Neutrophil (primary cell): Measurements from ENCODE around the gene DCP1A.

Source experiments
- H3K27ac ChIP-seq: fragments of 200-600 bp; sonication (generic); 2 replicates; pipeline ENCODE4 v1.5.1; 2016; ENCODE audit warnings: mild to moderate bottlenecking, moderate library complexity
- H3K27me3 ChIP-seq: fragments of 200-600 bp; sonication (generic); 2 replicates; pipeline ENCODE4 v1.6.0; 2016; ENCODE audit warnings: mild to moderate bottlenecking
- H3K36me3 ChIP-seq: fragments of 200-600 bp; sonication (generic); 2 replicates; pipeline ENCODE4 v1.5.1; 2017
- H3K4me1 ChIP-seq, 2 experiments: fragments of 200-600 bp in 1 of 2; sonication (generic) in 1 of 2; 1 replicate in 1 of 2; 2 replicates in 1 of 2; pipeline versions ENCODE4 v1.5.1 to v1.6.1; 2013 to 2016; ENCODE audit warnings: low read depth in 1 of 2, low read length in 1 of 2, mild to moderate bottlenecking in 1 of 2, moderate library complexity in 1 of 2; ENCODE audit not compliant: control insufficient read depth in 1 of 2, insufficient read depth in 1 of 2
- H3K4me3 ChIP-seq, 2 experiments: fragments of 200-600 bp in 1 of 2; sonication (generic) in 1 of 2; 1 replicate in 1 of 2; 2 replicates in 1 of 2; pipeline ENCODE4 v1.5.1; 2013 to 2016; ENCODE audit warnings: low read depth in 1 of 2, low read length in 1 of 2, mild to moderate bottlenecking in 1 of 2, moderate library complexity in 1 of 2
- H3K9me3 ChIP-seq: fragments of 200-600 bp; sonication (generic); 2 replicates; pipeline ENCODE4 v1.5.1; 2016
- TF ChIP-seq, protein P1 (sequence below): fragments of 200-600 bp; sonication (generic); IDR thresholded peaks from 2 replicates; pipeline ENCODE4 v1.5.1; 2016; ENCODE audit warnings: antibody characterized with exemption

The DCP1A gene

DNA sequence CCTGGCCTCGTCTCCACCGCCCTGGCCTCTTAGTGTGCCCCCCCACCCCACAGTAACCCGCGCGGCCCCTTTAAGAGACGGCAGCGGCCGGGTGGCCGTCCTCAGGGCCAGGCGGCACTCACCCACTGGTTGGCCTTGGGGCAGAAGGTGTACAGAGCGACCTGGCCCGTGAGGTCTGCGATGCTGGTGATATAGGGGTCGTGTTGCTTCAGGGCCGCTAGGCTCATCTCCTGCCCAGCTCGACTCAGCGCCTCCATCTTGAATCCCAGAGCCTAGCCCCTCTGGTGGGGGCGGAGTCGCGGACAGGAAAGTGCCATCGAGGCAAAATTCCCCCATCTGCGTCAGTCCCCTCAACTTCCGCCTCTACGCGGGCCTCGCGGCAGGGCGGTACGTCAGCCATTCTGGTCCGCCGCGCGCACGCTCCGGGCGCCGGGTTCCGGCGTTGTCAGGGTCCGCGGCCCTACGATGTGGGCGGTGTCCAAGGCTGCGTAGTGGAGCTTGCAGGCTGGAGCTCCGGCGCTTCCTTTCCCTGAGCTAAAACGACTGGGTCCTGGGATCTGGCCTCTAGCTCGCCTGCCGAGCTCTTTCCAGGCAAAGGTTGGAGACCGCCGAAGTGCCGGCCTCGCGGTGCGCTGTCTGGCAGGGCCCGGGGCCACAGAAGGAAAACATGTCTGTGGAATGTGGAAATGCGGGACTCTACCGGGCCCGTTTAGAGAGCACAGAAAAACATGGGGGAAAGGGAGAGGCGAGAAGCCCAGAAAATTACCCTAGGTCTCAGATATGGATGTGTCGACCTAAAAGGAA lies at the start of gene DCP1A:
DCP1A (minus strand) TSS at position 283 of the 804 bp plus-strand sequence; CDS start at position 257, 26 bp downstream.
- Histone ChIP-seq H3K4me3 (peak within 1 kb of the TSS; percentile 87 to 90), H3K36me3 (peaks cover 10% of the 10 kb centered on the region), H3K4me1 (peaks cover 13 to 16% of the 10 kb centered on the region in 2 experiments), H3K27me3 (no peaks in the 10 kb centered on the region), H3K9me3 (no peaks in the 10 kb centered on the region), H3K27ac (peak within 1 kb of the TSS; percentile 88)
- TF ChIP-seq, protein P1, sequence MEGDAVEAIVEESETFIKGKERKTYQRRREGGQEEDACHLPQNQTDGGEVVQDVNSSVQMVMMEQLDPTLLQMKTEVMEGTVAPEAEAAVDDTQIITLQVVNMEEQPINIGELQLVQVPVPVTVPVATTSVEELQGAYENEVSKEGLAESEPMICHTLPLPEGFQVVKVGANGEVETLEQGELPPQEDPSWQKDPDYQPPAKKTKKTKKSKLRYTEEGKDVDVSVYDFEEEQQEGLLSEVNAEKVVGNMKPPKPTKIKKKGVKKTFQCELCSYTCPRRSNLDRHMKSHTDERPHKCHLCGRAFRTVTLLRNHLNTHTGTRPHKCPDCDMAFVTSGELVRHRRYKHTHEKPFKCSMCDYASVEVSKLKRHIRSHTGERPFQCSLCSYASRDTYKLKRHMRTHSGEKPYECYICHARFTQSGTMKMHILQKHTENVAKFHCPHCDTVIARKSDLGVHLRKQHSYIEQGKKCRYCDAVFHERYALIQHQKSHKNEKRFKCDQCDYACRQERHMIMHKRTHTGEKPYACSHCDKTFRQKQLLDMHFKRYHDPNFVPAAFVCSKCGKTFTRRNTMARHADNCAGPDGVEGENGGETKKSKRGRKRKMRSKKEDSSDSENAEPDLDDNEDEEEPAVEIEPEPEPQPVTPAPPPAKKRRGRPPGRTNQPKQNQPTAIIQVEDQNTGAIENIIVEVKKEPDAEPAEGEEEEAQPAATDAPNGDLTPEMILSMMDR = peak; percentile 9

DNA sequence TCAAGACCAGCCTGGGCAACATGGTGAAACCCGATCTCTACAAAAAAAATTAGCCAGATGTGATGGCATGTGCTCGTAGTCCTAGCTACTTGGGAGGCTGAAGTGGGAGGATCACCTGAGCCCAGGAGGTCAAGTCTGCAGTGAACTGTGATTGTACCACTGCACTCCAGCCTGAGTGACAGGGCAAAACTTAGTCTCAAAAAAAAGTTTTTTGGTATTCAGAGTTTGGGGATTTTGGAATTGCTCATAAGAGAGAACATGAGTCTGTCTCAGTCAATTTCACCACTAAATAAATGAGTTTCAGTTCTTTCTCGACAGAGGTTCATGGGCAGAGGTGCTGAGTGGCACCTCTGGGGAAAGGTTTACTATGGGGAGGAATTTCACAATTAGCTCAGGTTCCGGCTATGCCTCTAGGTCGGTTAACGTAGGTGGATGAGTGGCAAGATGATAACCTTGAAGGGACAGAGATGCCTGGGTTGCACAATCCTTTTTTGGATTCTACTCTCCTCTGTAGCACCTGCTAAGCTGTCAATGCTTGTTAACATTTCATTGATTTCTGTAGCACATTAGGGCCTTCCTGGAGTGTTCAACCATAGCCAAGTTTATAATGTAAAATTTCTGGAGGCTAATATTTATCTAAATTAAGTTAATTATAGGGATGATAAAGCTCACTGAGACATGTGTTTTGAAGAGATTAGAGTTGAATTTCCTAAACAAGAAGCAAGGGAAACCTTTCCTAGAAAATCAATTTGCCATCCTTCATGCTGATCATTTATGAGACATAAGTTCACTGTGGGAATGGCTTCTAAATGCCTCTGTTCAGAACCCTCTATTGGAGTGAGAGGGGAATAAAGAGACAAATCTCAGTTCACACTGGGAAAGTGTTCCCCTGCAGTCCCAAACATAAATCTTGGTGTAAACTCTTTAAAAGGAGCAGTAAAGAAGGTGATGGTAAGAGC lies 37.4 kb upstream of the DCP1A start:
- Histone ChIP-seq H3K27me3 (peaks cover 43% of the 10 kb centered on the region), H3K4me1 (no peaks in the 10 kb centered on the region), H3K27ac (no peak overlapping the region), H3K4me3 (no peak overlapping the region), H3K36me3 (no peaks in the 10 kb centered on the region), H3K9me3 (no peaks in the 10 kb centered on the region)
- TF ChIP-seq, protein P1 = no peak

DNA sequence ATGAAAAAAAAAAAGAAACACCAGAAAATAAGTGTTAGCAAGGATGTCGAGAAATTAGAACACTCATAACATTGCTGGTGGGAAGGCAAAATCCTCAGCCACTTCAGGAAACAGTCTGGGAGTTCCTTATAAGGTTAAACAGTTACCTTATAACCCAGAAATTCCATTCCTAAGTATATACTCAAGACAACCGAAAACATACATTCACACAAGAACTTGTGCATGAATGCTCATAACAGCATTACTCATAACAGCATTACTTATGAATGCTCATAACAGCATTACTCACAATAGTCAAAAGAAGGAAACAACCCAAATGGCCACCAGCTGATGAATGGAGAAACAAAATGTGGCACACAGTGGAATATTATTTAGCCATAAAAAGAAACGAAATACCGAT lies 34.8 kb upstream of the DCP1A start:
- TF ChIP-seq, protein P1 = no peak

DNA sequence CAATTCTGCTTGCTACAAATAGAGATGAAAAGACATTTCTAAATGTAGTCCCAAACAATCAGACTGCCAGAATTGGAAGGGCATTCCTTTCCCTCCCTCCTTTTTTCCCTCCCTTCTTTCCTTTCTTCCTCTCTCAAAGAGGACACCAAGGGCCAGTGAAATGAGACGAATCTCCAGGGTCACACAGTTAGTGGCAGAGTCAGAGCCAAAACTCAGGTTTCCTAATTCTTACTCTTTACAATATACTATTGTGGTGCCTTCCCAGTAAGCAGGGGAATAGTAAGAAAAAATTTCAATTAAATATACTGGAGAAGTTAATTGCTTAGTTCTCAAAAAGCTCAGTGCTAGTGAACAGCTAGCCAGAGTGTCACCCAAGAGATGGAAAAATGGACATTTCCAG lies 33.0 kb upstream of the DCP1A start:
- TF ChIP-seq, protein P1 = no peak

More for the DNA sequence above, 34.8 kb upstream of the DCP1A start:
- no peaks in the 10 kb centered on the region for H3K36me3 ChIP-seq
- H3K4me1 ChIP-seq = no peaks in the 10 kb centered on the region
- no peak overlapping the region for H3K27ac ChIP-seq
- H3K9me3 ChIP-seq = no peaks in the 10 kb centered on the region
- no peak overlapping the region for H3K4me3 ChIP-seq
- H3K27me3 ChIP-seq = peaks cover 44% of the 10 kb centered on the region

DNA sequence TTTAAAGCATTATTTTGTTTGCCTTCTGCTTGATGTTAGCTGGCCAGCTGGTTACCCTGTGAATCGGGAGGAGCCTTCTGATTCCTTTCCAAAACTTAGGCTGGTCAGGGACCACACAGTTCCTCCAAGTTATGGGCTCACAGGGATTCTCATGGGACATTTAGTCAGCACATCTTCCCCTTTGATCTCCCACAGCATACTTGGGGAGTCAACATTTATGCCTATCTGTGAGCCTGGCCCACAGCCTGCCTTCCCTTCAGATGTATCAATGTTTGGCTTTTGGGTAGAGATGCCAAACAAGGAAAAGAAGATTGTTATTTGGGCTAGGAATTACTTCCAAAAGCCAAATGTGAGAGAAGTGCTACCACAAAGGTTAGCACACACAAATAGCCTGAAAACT lies 32.6 kb upstream of the DCP1A start:
- TF ChIP-seq, protein P1 = no peak
- Histone ChIP-seq H3K27me3 (peaks cover 32% of the 10 kb centered on the region), H3K36me3 (no peaks in the 10 kb centered on the region), H3K4me1 (no peaks in the 10 kb centered on the region), H3K9me3 (no peaks in the 10 kb centered on the region), H3K27ac (no peak overlapping the region), H3K4me3 (no peak overlapping the region)

More for the DNA sequence above, 33.0 kb upstream of the DCP1A start:
- peaks cover 32% of the 10 kb centered on the region for H3K27me3 ChIP-seq
- H3K4me1 ChIP-seq = no peaks in the 10 kb centered on the region
- H3K4me3 ChIP-seq = no peak overlapping the region
- H3K27ac ChIP-seq = no peak overlapping the region
- H3K36me3 ChIP-seq = no peaks in the 10 kb centered on the region
- no peaks in the 10 kb centered on the region for H3K9me3 ChIP-seq
